ENCODE data around the gene NFIA.

Gene NFIA

GRCh38 chr1:61117283-61117682 is 34.9 kb downstream of the NFIA start:
- H3K18ac ChIP-seq (ENCODE audit: low read length), result no peak overlapping the region
- H3K9me3 ChIP-seq (replicated peaks in 1 of 2; ENCODE audit: control insufficient read depth in 2 of 2, insufficient read depth in 1 of 2, low read depth in 1 of 2, low read length in 2 of 2), result peaks cover 0 to 3% of the 10 kb centered on the region in 2 donors
- DNase-seq (ENCODE audit: low spot score), result no peak
- no peak overlapping the region for H2BK12ac ChIP-seq (ENCODE audit: low read length)
- H3K4me2 ChIP-seq (ENCODE audit: insufficient read depth, low read length, poor library complexity, severe bottlenecking), result no peak overlapping the region
- H2BK5ac ChIP-seq (ENCODE audit: low read length), result no peak overlapping the region
- no peak overlapping the region for H4K8ac ChIP-seq (ENCODE audit: low read depth, low read length)
- H2BK15ac ChIP-seq (ENCODE audit: low read length), result no peak overlapping the region
- H3K4ac ChIP-seq (ENCODE audit: low read length), result no peak overlapping the region
- H3K14ac ChIP-seq (ENCODE audit: low read length), result no peak overlapping the region
- no peaks in the 10 kb centered on the region for H3K4me1 ChIP-seq (ENCODE audit: control insufficient read depth in 2 of 2, insufficient read depth in 1 of 2, low read depth in 1 of 2, low read length in 2 of 2)
- no peak overlapping the region for H2BK120ac ChIP-seq (ENCODE audit: low read depth, low read length)
- no peak overlapping the region for H2AK5ac ChIP-seq (ENCODE audit: low read depth, low read length)
- H4K91ac ChIP-seq (ENCODE audit: low read depth, low read length, poor library complexity), result no peak overlapping the region
- no peak overlapping the region for H3K23ac ChIP-seq (ENCODE audit: low read depth, low read length, poor library complexity)
- H3K27ac ChIP-seq (replicated peaks; ENCODE audit: low read length), result no peak overlapping the region
- H3K36me3 ChIP-seq (replicated peaks in 1 of 2; ENCODE audit: control insufficient read depth in 2 of 2, insufficient read depth in 2 of 2, low read length in 2 of 2), result no peaks in the 10 kb centered on the region
- no peak overlapping the region for H2AFZ ChIP-seq (ENCODE audit: low read length)
- no peak overlapping the region for H3K4me3 ChIP-seq (ENCODE audit: low read length in 2 of 2)
- no peaks in the 10 kb centered on the region for H3K79me1 ChIP-seq (ENCODE audit: low read depth, low read length)
- no peaks in the 10 kb centered on the region for H3K27me3 ChIP-seq (ENCODE audit: control insufficient read depth in 3 of 3, insufficient read depth in 3 of 3, low read depth in 1 of 3, low read length in 3 of 3)
- WGBS, 2 donors (ENCODE audit: extremely low coverage in 2 of 2, insufficient read length in 2 of 2, insufficient replicate concordance in 1 of 2), result no CpG with 5 or more reads among the region's 2 CpGs
- H3K9ac ChIP-seq (ENCODE audit: low read depth, low read length, poor library complexity), result no peak overlapping the region

GRCh38 chr1:61119085-61119484 is 36.7 kb downstream of the NFIA start:
- Histone ChIP-seq H2AFZ (ENCODE audit: low read length) (no peak overlapping the region), H3K79me1 (ENCODE audit: low read depth, low read length) (no peaks in the 10 kb centered on the region), H3K23ac (ENCODE audit: low read depth, low read length, poor library complexity) (no peak overlapping the region), H2BK15ac (ENCODE audit: low read length) (no peak overlapping the region), H3K9ac (ENCODE audit: low read depth, low read length, poor library complexity) (no peak overlapping the region), H2AK5ac (ENCODE audit: low read depth, low read length) (no peak overlapping the region), H3K18ac (ENCODE audit: low read length) (no peak overlapping the region), H3K4me2 (ENCODE audit: insufficient read depth, low read length, poor library complexity, severe bottlenecking) (no peak overlapping the region), H3K4me3 (ENCODE audit: low read length in 2 of 2) (no peak overlapping the region), H3K27me3 (ENCODE audit: control insufficient read depth in 3 of 3, insufficient read depth in 3 of 3, low read depth in 1 of 3, low read length in 3 of 3) (no peaks in the 10 kb centered on the region), H3K9me3 (replicated peaks in 1 of 2; ENCODE audit: control insufficient read depth in 2 of 2, insufficient read depth in 1 of 2, low read depth in 1 of 2, low read length in 2 of 2) (peaks cover 0 to 3% of the 10 kb centered on the region in 2 donors), H3K14ac (ENCODE audit: low read length) (no peak overlapping the region), H4K8ac (ENCODE audit: low read depth, low read length) (no peak overlapping the region), H2BK120ac (ENCODE audit: low read depth, low read length) (no peak overlapping the region), H4K91ac (ENCODE audit: low read depth, low read length, poor library complexity) (no peak overlapping the region), H2BK5ac (ENCODE audit: low read length) (no peak overlapping the region), H2BK12ac (ENCODE audit: low read length) (no peak overlapping the region), H3K27ac (replicated peaks; ENCODE audit: low read length) (no peak overlapping the region), H3K4me1 (ENCODE audit: control insufficient read depth in 2 of 2, insufficient read depth in 1 of 2, low read depth in 1 of 2, low read length in 2 of 2) (no peaks in the 10 kb centered on the region), H3K36me3 (replicated peaks in 1 of 2; ENCODE audit: control insufficient read depth in 2 of 2, insufficient read depth in 2 of 2, low read length in 2 of 2) (no peaks in the 10 kb centered on the region), H3K4ac (ENCODE audit: low read length) (no peak overlapping the region)
- no CpG with 5 or more reads among the region's 3 CpGs for WGBS, 2 donors (ENCODE audit: extremely low coverage in 2 of 2, insufficient read length in 2 of 2, insufficient replicate concordance in 1 of 2)
- no peak for DNase-seq (ENCODE audit: low spot score)

- no peaks in the 10 kb centered on the region for H3K36me3 ChIP-seq (replicated peaks in 1 of 2; ENCODE audit: control insufficient read depth in 2 of 2, insufficient read depth in 2 of 2, low read length in 2 of 2)
Observed at GRCh38 chr1:61120246-61120840, 38.0 kb downstream of the NFIA start.

GRCh38 chr1:61120998-61121397 is 38.6 kb downstream of the NFIA start:
- Histone ChIP-seq H3K4me1 (ENCODE audit: control insufficient read depth in 2 of 2, insufficient read depth in 1 of 2, low read depth in 1 of 2, low read length in 2 of 2) (no peaks in the 10 kb centered on the region), H2BK12ac (ENCODE audit: low read length) (no peak overlapping the region), H3K36me3 (replicated peaks in 1 of 2; ENCODE audit: control insufficient read depth in 2 of 2, insufficient read depth in 2 of 2, low read length in 2 of 2) (no peaks in the 10 kb centered on the region), H2AK5ac (ENCODE audit: low read depth, low read length) (no peak overlapping the region), H3K27me3 (ENCODE audit: control insufficient read depth in 3 of 3, insufficient read depth in 3 of 3, low read depth in 1 of 3, low read length in 3 of 3) (no peaks in the 10 kb centered on the region), H2BK5ac (ENCODE audit: low read length) (no peak overlapping the region), H3K4ac (ENCODE audit: low read length) (no peak overlapping the region), H2AFZ (ENCODE audit: low read length) (no peak overlapping the region), H3K4me3 (ENCODE audit: low read length in 2 of 2) (no peak overlapping the region), H3K79me1 (ENCODE audit: low read depth, low read length) (no peaks in the 10 kb centered on the region), H2BK15ac (ENCODE audit: low read length) (no peak overlapping the region), H4K8ac (ENCODE audit: low read depth, low read length) (no peak overlapping the region), H4K91ac (ENCODE audit: low read depth, low read length, poor library complexity) (no peak overlapping the region), H3K18ac (ENCODE audit: low read length) (no peak overlapping the region), H3K4me2 (ENCODE audit: insufficient read depth, low read length, poor library complexity, severe bottlenecking) (no peak overlapping the region), H3K23ac (ENCODE audit: low read depth, low read length, poor library complexity) (no peak overlapping the region), H3K27ac (replicated peaks; ENCODE audit: low read length) (no peak overlapping the region), H3K9me3 (replicated peaks in 1 of 2; ENCODE audit: control insufficient read depth in 2 of 2, insufficient read depth in 1 of 2, low read depth in 1 of 2, low read length in 2 of 2) (no peaks in the 10 kb centered on the region), H3K14ac (ENCODE audit: low read length) (no peak overlapping the region), H3K9ac (ENCODE audit: low read depth, low read length, poor library complexity) (no peak overlapping the region), H2BK120ac (ENCODE audit: low read depth, low read length) (no peak overlapping the region)
- no CpG with 5 or more reads among the region's 2 CpGs for WGBS, 2 donors (ENCODE audit: extremely low coverage in 2 of 2, insufficient read length in 2 of 2, insufficient replicate concordance in 1 of 2)
- DNase-seq (ENCODE audit: low spot score), result no peak

More at GRCh38 chr1:61120246-61120840, 38.0 kb downstream of the NFIA start:
- no peak overlapping the region for H3K23ac ChIP-seq (ENCODE audit: low read depth, low read length, poor library complexity)
- H2AK5ac ChIP-seq (ENCODE audit: low read depth, low read length), result no peak overlapping the region
- no peak overlapping the region for H2BK5ac ChIP-seq (ENCODE audit: low read length)
- no peaks in the 10 kb centered on the region for H3K4me1 ChIP-seq (ENCODE audit: control insufficient read depth in 2 of 2, insufficient read depth in 1 of 2, low read depth in 1 of 2, low read length in 2 of 2)
- WGBS, 2 donors (ENCODE audit: extremely low coverage in 2 of 2, insufficient read length in 2 of 2, insufficient replicate concordance in 1 of 2), result no CpG with 5 or more reads among the region's 5 CpGs
- H3K9ac ChIP-seq (ENCODE audit: low read depth, low read length, poor library complexity), result no peak overlapping the region
- no peak overlapping the region for H3K14ac ChIP-seq (ENCODE audit: low read length)
- H2BK12ac ChIP-seq (ENCODE audit: low read length), result no peak overlapping the region
- H3K18ac ChIP-seq (ENCODE audit: low read length), result no peak overlapping the region
- H2BK15ac ChIP-seq (ENCODE audit: low read length), result no peak overlapping the region
- no peaks in the 10 kb centered on the region for H3K79me1 ChIP-seq (ENCODE audit: low read depth, low read length)
- no peak overlapping the region for H2BK120ac ChIP-seq (ENCODE audit: low read depth, low read length)
- H3K4me3 ChIP-seq (ENCODE audit: low read length in 2 of 2), result no peak overlapping the region
- H3K4ac ChIP-seq (ENCODE audit: low read length), result no peak overlapping the region
- H3K9me3 ChIP-seq (replicated peaks in 1 of 2; ENCODE audit: control insufficient read depth in 2 of 2, insufficient read depth in 1 of 2, low read depth in 1 of 2, low read length in 2 of 2), result peaks cover 0 to 2% of the 10 kb centered on the region in 2 donors
- DNase-seq (ENCODE audit: low spot score), result no peak
- H4K91ac ChIP-seq (ENCODE audit: low read depth, low read length, poor library complexity), result no peak overlapping the region
- no peak overlapping the region for H4K8ac ChIP-seq (ENCODE audit: low read depth, low read length)
- no peaks in the 10 kb centered on the region for H3K27me3 ChIP-seq (ENCODE audit: control insufficient read depth in 3 of 3, insufficient read depth in 3 of 3, low read depth in 1 of 3, low read length in 3 of 3)
- no peak overlapping the region for H3K27ac ChIP-seq (replicated peaks; ENCODE audit: low read length)
- no peak overlapping the region for H2AFZ ChIP-seq (ENCODE audit: low read length)
- H3K4me2 ChIP-seq (ENCODE audit: insufficient read depth, low read length, poor library complexity, severe bottlenecking), result no peak overlapping the region
